Ishikawa (cell line): ENCODE results near the gene EPN2.

Experiments
- MAX ChIP-seq: IDR thresholded peaks from 2 replicates; pipeline ENCODE4 v1.6.1; 2012
- RAD21 ChIP-seq: IDR thresholded peaks from 2 replicates; pipeline ENCODE4 v1.6.1; 2012; ENCODE audit warnings: low read depth
- ZBTB7A ChIP-seq: IDR thresholded peaks from 2 replicates; pipeline ENCODE4 v1.6.1; 2012; ENCODE audit warnings: low read depth

DNA sequence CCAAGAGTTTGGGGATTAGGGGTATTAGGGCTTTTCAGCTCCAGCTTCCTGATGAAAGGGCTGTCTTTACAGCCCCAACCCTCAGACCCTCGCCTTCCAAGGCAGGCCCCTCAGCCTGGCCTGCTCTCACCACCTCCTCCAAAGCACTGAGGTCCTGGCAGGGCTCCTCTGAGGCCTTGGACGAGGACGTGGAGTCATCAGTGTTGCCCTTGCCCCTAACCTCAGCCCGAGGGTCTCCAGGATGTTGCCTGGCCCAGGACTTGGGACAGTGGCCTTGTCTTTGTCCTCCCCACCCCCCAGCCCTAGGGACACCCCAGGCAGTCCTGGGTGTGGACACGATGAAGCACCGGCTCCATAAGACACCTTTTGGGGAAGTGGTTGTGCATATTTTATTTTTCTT is 97.2 kb downstream of the EPN2 start:
- TF ChIP-seq ZBTB7A (no peak), MAX (no peak), RAD21 (no peak)
